WERI-Rb-1 (cell line): ENCODE data around the gene SPRED3.
"Not testable (repeated sequence)": the region's sequence is repeated elsewhere in the genome, so short reads cannot be mapped to it uniquely, and the experiment has no call there.

Experiments used
- DNase-seq: peaks from one replicate; pipeline ENCODE4 v3.0.0-alpha.2; 2020
- H3K27ac ChIP-seq: fragments of 250-450 bp; sonication (Bioruptor Pico); 2 replicates; pipeline ENCODE4 v1.5.1; 2020; ENCODE audit warnings: mild to moderate bottlenecking, moderate library complexity
- H3K27me3 ChIP-seq: fragments of 250-450 bp; sonication (Bioruptor Pico); 2 replicates; pipeline ENCODE4 v1.5.1; 2021; ENCODE audit warnings: mild to moderate bottlenecking, low read depth, moderate library complexity; ENCODE audit not compliant: insufficient read depth, severe bottlenecking
- H3K36me3 ChIP-seq: fragments of 250-450 bp; sonication (Bioruptor Pico); 2 replicates; pipeline ENCODE4 v1.5.1; 2020; ENCODE audit warnings: mild to moderate bottlenecking, moderate library complexity
- H3K4me3 ChIP-seq: 2 replicates; pipeline ENCODE4 v1.5.1; 2011; ENCODE audit warnings: low read depth, mild to moderate bottlenecking, control low read depth, low read length
- H3K9me3 ChIP-seq: fragments of 250-450 bp; sonication (Bioruptor Pico); 2 replicates; pipeline ENCODE4 v1.5.1; 2021; ENCODE audit warnings: mild to moderate bottlenecking, moderate library complexity; ENCODE audit not compliant: severe bottlenecking
- CTCF ChIP-seq: IDR thresholded peaks from 2 replicates; pipeline ENCODE4 v1.5.1; 2011; ENCODE audit warnings: low read depth, mild to moderate bottlenecking, control low read depth, inconsistent platforms, low read length

The SPRED3 gene

GRCh38 chr19:38404858-38405257 is 16.4 kb downstream of the SPRED3 start:
- no peaks in the 10 kb centered on the region for H3K9me3 ChIP-seq
- H3K27ac ChIP-seq, result no peak overlapping the region
- no peak for TF ChIP-seq CTCF
- H3K27me3 ChIP-seq, result no peaks in the 10 kb centered on the region
- DNase-seq, result no peak
- peaks cover 8% of the 10 kb centered on the region for H3K36me3 ChIP-seq
- H3K4me3 ChIP-seq, result no peak overlapping the region

GRCh38 chr19:38405276-38405675 is 16.8 kb downstream of the SPRED3 start:
- no peak for DNase-seq

GRCh38 chr19:38409631-38410133 is 21.2 kb downstream of the SPRED3 start:
- Histone ChIP-seq H3K9me3 (peaks cover 4% of the 10 kb centered on the region), H3K27me3 (no peaks in the 10 kb centered on the region), H3K27ac (no peak overlapping the region), H3K4me3 (no peak overlapping the region), H3K36me3 (peaks cover 8% of the 10 kb centered on the region)
- TF ChIP-seq CTCF, result no peak
- no peak for DNase-seq

More at GRCh38 chr19:38405276-38405675, 16.8 kb downstream of the SPRED3 start:
- Histone ChIP-seq H3K4me3 (no peak overlapping the region), H3K9me3 (no peaks in the 10 kb centered on the region), H3K27me3 (no peaks in the 10 kb centered on the region), H3K27ac (no peak overlapping the region), H3K36me3 (peaks cover 8% of the 10 kb centered on the region)
- no peak for TF ChIP-seq CTCF

GRCh38 chr19:38410407-38410806 is 21.9 kb downstream of the SPRED3 start:
- not testable (repeated sequence) for DNase-seq, H3K4me3 ChIP-seq, H3K36me3 ChIP-seq, H3K27me3 ChIP-seq, H3K9me3 ChIP-seq, H3K27ac ChIP-seq

GRCh38 chr19:38411041-38411712 is 22.7 kb downstream of the SPRED3 start:
- no peak overlapping the region for H3K4me3 ChIP-seq
- no peak for TF ChIP-seq CTCF
- no peak overlapping the region for H3K27ac ChIP-seq
- H3K27me3 ChIP-seq, result no peaks in the 10 kb centered on the region
- peaks cover 4% of the 10 kb centered on the region for H3K9me3 ChIP-seq
- peaks cover 4% of the 10 kb centered on the region for H3K36me3 ChIP-seq
- DNase-seq, result no peak

- not testable (repeated sequence) for H3K4me3 ChIP-seq, DNase-seq, H3K27ac ChIP-seq, H3K27me3 ChIP-seq, H3K9me3 ChIP-seq, H3K36me3 ChIP-seq
These were observed 23.4 kb downstream of the SPRED3 start for GRCh38 chr19:38411898-38412297.

GRCh38 chr19:38412491-38412890 is 24.0 kb downstream of the SPRED3 start:
- no peaks in the 10 kb centered on the region for H3K27me3 ChIP-seq
- no peak overlapping the region for H3K4me3 ChIP-seq
- no peak for TF ChIP-seq CTCF
- H3K9me3 ChIP-seq, result peaks cover 4% of the 10 kb centered on the region
- peak overlapping the region; percentile 97 for H3K27ac ChIP-seq
- H3K36me3 ChIP-seq, result no peaks in the 10 kb centered on the region; the same call in 1 of the 2 replicates
- DNase-seq, result peak; percentile 94
